Amygdala (tissue), 56 donors: ENCODE results near the gene JMY.
"Not testable (repeated sequence)": the region's sequence is repeated elsewhere in the genome, so short reads cannot be mapped to it uniquely, and the experiment has no call there.

Source experiments
- DNase-seq, 56 donors: peaks; one replicate each; lab custom pipeline; 2025; lab: John Stamatoyannopoulos, UW

Gene JMY

GRCh38 chr5:79236362-79236969 lies 535 bp downstream of the JMY start:
- DNase-seq, result peak in 16 of 56 donors; percentile 15 to 67 (median 50)

DNA sequence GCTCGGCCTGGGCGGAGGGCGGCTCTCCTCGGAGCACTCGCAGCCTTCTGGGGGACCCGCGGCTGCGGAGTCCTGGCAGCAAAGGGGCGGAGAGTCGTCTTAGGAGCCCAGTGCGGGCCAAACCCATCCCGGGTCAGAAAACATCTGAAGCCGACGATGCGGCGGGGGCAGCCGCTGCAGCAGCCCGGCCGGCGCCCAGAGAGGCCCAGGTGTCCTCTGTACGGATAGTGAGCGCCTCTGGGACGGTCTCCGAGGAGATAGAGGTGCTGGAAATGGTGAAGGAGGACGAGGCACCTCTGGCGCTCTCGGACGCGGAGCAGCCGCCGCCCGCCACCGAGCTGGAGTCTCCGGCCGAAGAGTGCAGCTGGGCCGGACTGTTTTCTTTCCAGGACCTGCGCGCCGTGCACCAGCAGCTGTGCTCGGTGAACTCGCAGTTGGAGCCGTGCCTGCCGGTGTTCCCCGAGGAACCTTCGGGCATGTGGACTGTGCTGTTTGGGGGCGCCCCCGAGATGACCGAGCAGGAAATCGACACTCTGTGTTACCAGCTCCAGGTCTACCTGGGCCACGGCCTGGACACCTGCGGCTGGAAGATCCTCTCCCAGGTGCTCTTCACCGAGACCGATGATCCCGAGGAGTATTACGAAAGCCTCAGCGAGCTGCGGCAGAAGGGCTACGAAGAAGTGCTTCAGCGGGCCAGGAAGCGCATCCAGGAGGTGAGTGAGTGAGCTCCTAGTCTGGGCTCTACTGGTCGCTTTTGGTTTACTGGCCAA lies 1.2 kb downstream of the JMY start:
- DNase-seq, result peak in 15 of 56 donors; percentile 3 to 55 (median 24)

DNA sequence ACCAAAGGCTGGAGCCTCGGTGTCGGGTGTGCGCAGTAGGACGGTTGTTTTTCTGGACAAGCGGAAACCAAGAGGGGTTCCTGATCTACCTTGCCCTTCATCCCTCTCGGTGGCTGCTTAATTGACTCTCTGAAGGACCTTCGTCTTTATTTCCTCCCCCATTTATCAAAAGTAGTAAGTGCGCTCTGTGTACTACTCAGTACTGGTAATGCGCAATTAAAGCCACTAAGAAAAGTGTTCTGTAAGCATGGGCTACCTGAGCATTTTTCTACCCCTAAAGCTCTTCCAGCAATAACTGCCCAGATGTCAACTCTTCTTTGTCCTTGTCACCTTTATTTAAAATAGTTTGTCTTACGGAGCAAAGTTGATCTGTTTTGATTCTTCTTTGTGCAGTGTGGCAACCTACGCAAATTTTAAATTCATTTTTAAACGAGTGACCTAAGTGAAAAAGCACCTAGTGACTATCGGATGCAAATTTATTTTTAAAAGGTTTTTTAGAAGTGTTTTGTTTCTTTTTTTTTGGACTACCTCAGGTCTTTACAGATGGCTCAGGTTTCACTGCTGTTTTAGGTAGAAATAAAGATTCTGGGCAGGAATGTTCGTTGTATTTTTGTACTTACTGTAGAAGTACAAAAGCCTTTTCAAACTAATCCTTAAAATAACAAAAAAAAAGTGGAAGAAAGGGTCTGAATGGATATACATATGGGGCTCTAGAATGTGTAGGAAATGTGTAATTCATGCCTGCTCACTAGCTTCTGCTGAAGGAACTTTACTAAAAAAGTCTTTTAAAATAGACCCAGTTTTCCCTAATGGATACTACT lies 2.0 kb downstream of the JMY start:
- DNase-seq, result no peak

- no peak for DNase-seq
These were observed 4.6 kb downstream of the JMY start for GRCh38 chr5:79240561-79240960.

DNA sequence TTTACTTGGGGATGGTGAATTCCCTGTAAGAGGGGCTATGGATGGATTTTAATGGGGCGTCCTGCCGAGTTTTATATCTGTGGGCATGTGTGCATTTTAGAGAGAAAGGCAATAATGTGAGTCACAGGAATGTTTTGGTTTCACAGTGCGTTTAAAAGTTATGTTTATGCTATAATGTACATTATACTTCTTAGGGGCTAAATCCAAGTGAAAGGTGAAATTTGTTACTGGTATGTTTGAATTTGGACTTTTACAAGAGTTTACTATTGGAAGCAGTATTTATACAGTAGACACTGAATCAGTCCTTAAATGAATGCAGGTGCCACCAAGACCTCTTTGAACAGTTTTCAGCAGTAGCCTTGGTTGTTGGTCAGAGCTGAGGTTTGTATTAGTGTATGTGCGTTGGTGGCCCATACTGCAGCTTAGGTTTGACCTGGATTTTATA lies 5.6 kb downstream of the JMY start:
- DNase-seq, result no peak

DNA sequence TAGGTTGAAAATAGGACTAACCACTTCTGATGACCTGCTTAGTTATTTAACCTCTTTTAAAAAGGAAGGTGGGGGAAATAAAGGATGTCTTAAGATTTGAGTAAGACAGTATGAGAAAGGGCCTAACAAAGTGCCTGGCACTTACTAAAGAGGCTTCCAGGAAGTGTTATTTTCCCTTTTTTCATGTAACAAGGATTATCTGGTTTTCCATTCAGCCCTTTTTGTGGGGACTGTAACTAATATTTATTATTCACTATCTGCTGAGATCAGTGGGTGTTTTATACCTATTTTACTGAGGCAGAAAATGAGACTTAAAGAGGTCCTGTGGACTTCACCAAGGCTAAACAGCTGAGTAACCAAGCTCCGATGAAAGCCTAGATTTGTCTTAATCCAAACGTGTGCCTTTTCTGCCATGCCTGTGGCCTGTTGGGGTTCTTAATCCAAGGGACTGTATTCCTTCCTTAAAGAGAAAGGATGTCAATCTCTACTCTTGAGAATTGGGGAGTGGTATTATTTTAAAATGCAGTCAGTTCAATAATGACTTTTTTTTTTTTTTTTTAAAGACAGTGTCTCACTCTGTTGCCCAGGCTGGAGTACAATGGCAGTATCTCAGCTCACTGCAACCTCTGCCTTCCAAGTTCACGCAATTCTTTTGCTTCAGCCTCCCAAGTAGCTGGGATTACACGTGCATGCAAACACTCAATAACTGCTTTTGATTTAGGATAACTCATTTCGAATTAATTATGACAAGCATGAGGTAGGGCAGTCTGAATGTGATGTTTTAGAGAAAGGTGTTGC lies 6.5 kb downstream of the JMY start:
- DNase-seq, result no peak

DNA sequence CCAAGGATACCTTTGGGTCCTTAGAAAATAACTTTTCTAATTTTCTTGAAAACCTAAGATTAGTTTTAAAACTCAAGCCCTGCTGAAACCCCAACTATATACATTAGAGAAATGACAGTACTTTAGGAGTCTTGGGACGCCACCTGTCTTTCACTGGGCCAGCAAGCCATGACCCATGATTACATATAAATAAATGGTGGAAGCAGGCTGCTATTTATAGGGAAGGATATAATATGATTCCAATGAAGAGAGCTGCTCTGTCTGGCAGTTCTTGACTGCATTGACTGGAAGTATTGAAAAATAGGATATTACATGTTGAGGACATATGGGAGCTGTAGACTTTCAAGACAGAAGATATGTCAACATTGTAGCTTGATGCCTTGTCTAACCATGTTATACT lies 7.3 kb downstream of the JMY start:
- DNase-seq, result no peak

DNA sequence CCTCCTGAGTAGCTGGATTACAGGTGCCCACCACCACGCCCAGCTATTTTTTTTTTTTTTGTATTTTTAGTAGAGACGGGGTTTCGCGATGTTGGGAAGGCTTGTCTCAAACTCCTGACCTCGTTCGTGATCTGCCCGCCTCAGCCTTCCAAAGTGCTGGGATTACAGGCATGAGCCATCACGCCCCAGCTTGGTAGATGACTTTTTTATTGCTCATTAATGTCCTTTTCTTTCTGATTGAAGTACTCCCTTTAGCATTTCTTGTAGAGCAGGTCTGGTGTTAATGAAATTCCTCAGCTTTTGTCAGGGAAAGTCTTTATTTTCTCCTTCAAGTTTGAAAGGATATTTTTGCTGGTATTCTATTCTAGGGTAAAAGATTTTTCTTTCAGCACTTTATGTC lies 18.1 kb downstream of the JMY start:
- DNase-seq, result not testable (repeated sequence)

- DNase-seq, result no peak
These were observed 20.0 kb downstream of the JMY start for GRCh38 chr5:79255786-79256557.

DNA sequence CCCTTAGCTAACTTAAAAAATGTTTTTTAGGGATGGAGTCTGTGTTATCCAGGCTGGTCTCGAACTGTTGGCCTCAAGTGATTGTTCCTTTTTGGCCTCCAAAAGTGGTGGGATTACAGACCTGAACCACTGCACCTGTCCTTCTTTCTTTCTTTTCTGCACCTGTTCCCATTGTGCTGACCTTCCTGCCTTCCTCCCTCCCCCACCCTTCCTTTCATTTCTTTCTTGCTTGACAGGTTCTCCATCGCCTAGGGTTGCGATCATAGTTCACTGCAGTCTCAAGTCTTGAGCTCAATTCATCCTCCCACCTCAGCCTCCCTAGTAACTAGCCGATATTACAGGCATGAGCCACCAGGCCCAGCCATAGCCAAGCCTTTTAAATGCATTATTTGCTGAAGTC lies 20.6 kb downstream of the JMY start:
- DNase-seq, result no peak

- no peak for DNase-seq
These were observed 21.4 kb downstream of the JMY start for GRCh38 chr5:79257314-79257713.

- no peak for DNase-seq
These were observed 22.9 kb downstream of the JMY start for GRCh38 chr5:79258801-79259200.

GRCh38 chr5:79259383-79259782 lies 23.5 kb downstream of the JMY start:
- DNase-seq, result no peak

GRCh38 chr5:79259810-79260209 lies 23.9 kb downstream of the JMY start:
- DNase-seq, result no peak

- no peak for DNase-seq
These were observed 26.0 kb downstream of the JMY start for GRCh38 chr5:79261897-79262296.

- no peak for DNase-seq
These were observed 27.4 kb downstream of the JMY start for GRCh38 chr5:79263290-79263689.

GRCh38 chr5:79267180-79267579 lies 31.2 kb downstream of the JMY start:
- DNase-seq, result no peak

- no peak for DNase-seq
These were observed 33.8 kb downstream of the JMY start for GRCh38 chr5:79269733-79270166.

DNA sequence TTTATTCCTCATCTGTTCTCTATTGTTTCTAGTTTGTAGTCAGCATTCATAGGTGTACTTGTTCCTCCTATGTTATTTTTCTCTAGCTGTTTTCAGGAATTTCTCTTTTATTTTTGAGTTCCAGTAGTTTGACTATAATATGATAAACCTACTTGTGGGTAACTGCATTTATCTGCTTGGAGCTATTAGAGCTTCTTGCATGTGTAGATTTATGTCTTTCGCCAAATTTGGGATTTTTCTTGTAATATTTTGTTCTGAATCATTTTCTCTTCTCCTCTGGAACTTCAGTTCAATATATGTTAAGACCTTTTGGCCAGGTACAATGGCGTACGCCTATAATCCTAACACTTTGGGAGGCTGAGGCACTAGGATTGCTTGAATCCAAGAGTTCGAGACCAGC lies 37.4 kb downstream of the JMY start:
- no peak for DNase-seq

GRCh38 chr5:79284846-79285245 lies 48.9 kb downstream of the JMY start:
- DNase-seq, result no peak
